SK-N-SH treated with all-trans-retinoic acid at 6 μM for 48 hours (cell line): ENCODE results near the gene AMPH.

ENCODE experiments used
- ATAC-seq: fragments of 200-7000 bp; cut with Tn5 transposase; 3 replicates; pipeline ENCODE4 v1.9.1; 2020; ENCODE audit warnings: mild to moderate bottlenecking, moderate library complexity
- ARNTL ChIP-seq: fragments of 450-650 bp; formaldehyde crosslinking; IDR thresholded peaks from 2 replicates; pipeline ENCODE4 v1.5.0; 2020; ENCODE audit warnings: low read depth, mild to moderate bottlenecking, moderate library complexity, borderline replicate concordance
- BACH2 ChIP-seq: fragments of 250-450 bp; sonication (Bioruptor Pico); IDR thresholded peaks from 2 replicates; pipeline ENCODE4 v1.9.0; 2021; ENCODE audit warnings: mild to moderate bottlenecking, borderline replicate concordance
- CREB5 ChIP-seq: fragments of 250-450 bp; sonication (Bioruptor Pico); IDR thresholded peaks from 2 replicates; pipeline ENCODE4 v1.5.1; 2020; ENCODE audit warnings: low read depth, mild to moderate bottlenecking, moderate library complexity
- CSDC2 ChIP-seq: fragments of 250-450 bp; sonication (Bioruptor Pico); IDR thresholded peaks from 2 replicates; pipeline ENCODE4 v1.5.0; 2020; ENCODE audit warnings: mild to moderate bottlenecking, moderate library complexity
- GLIS3 ChIP-seq: fragments of 250-450 bp; sonication (Bioruptor Pico); IDR thresholded peaks from 2 replicates; pipeline ENCODE4 v1.5.0; 2020; ENCODE audit warnings: mild to moderate bottlenecking, moderate library complexity
- OSR1 ChIP-seq: fragments of 250-450 bp; sonication (Bioruptor Pico); IDR thresholded peaks from 2 replicates; pipeline ENCODE4 v1.8.0; 2022; ENCODE audit warnings: moderate library complexity, mild to moderate bottlenecking, inconsistent platforms
- PATZ1 ChIP-seq: fragments of 250-450 bp; sonication (Bioruptor Pico); IDR thresholded peaks from 2 replicates; pipeline ENCODE4 v1.8.0; 2020; ENCODE audit warnings: mild to moderate bottlenecking, moderate library complexity, borderline replicate concordance
- POU6F1 ChIP-seq: fragments of 250-450 bp; sonication (Bioruptor Pico); IDR thresholded peaks from 2 replicates; pipeline ENCODE4 v1.8.0; 2021; ENCODE audit warnings: low read depth, mild to moderate bottlenecking, moderate library complexity, borderline replicate concordance
- PPARA ChIP-seq: fragments of 250-450 bp; sonication (Bioruptor Pico); IDR thresholded peaks from 2 replicates; pipeline ENCODE4 v1.5.0; 2020; ENCODE audit warnings: mild to moderate bottlenecking, borderline replicate concordance
- RARB ChIP-seq: fragments of 250-450 bp; sonication (Bioruptor Pico); IDR thresholded peaks from 2 replicates; pipeline ENCODE4 v1.8.0; 2021; ENCODE audit warnings: mild to moderate bottlenecking, moderate library complexity
- SNAI2 ChIP-seq: fragments of 250-450 bp; sonication (Bioruptor Pico); IDR thresholded peaks from 2 replicates; pipeline ENCODE4 v1.5.0; 2020; ENCODE audit warnings: mild to moderate bottlenecking, moderate library complexity
- TCF4 ChIP-seq: fragments of 250-450 bp; sonication (Bioruptor Pico); IDR thresholded peaks from 2 replicates; pipeline ENCODE4 v1.8.0; 2021; ENCODE audit warnings: mild to moderate bottlenecking, moderate library complexity, borderline replicate concordance
- TOX ChIP-seq: fragments of 250-450 bp; sonication (Bioruptor Pico); IDR thresholded peaks from 2 replicates; pipeline ENCODE4 v1.8.0; 2021; ENCODE audit warnings: mild to moderate bottlenecking, moderate library complexity, borderline replicate concordance
- TSHZ2 ChIP-seq: fragments of 250-450 bp; sonication (Bioruptor Pico); IDR thresholded peaks from 2 replicates; pipeline ENCODE4 v1.5.0; 2020; ENCODE audit warnings: mild to moderate bottlenecking, moderate library complexity
- ZC3H10 ChIP-seq: fragments of 250-450 bp; sonication (Bioruptor Pico); IDR thresholded peaks from 2 replicates; pipeline ENCODE4 v1.5.1; 2021; ENCODE audit warnings: mild to moderate bottlenecking, moderate library complexity
- ZFP3 ChIP-seq: fragments of 250-450 bp; sonication (Bioruptor Pico); IDR thresholded peaks from 2 replicates; pipeline ENCODE4 v1.5.0; 2020; ENCODE audit warnings: mild to moderate bottlenecking, moderate library complexity
- ZFP30 ChIP-seq: fragments of 450-650 bp; formaldehyde crosslinking; IDR thresholded peaks from 2 replicates; pipeline ENCODE4 v1.5.0; 2022; ENCODE audit warnings: mild to moderate bottlenecking, moderate library complexity
- ZNF70 ChIP-seq: fragments of 450-650 bp; formaldehyde crosslinking; IDR thresholded peaks from 2 replicates; pipeline ENCODE4 v1.5.0; 2020; ENCODE audit warnings: mild to moderate bottlenecking, moderate library complexity
- ZNF8 ChIP-seq: fragments of 450-650 bp; formaldehyde crosslinking; IDR thresholded peaks from 2 replicates; pipeline ENCODE4 v1.5.0; 2020; ENCODE audit warnings: mild to moderate bottlenecking, moderate library complexity

The AMPH gene

GRCh38 chr7:38541440-38541839 is 89.7 kb downstream of the AMPH start:
- ATAC-seq = no peak
- TF ChIP-seq CSDC2 (no peak), CREB5 (CRISPR knock-in tag) (no peak), RARB (CRISPR knock-in tag) (no peak), OSR1 (CRISPR knock-in tag) (no peak), ZC3H10 (CRISPR knock-in tag) (no peak), ZNF70 (CRISPR knock-in tag) (no peak), TSHZ2 (no peak), PATZ1 (CRISPR knock-in tag) (no peak), ARNTL (CRISPR knock-in tag) (no peak)

GRCh38 chr7:38539477-38540081 is 91.6 kb downstream of the AMPH start:
- ATAC-seq = no peak
- no peak for TF ChIP-seq ARNTL (CRISPR knock-in tag)
- TF ChIP-seq ZFP30 (CRISPR knock-in tag) = no peak
- TF ChIP-seq ZFP3 = no peak
- TF ChIP-seq TCF4 = no peak
- TF ChIP-seq TOX (CRISPR knock-in tag) = no peak
- TF ChIP-seq OSR1 (CRISPR knock-in tag) = no peak
- no peak for TF ChIP-seq BACH2 (CRISPR knock-in tag)
- no peak for TF ChIP-seq POU6F1 (CRISPR knock-in tag)
- no peak for TF ChIP-seq TSHZ2
- no peak for TF ChIP-seq CSDC2
- TF ChIP-seq CREB5 (CRISPR knock-in tag) = no peak
- no peak for TF ChIP-seq PPARA (CRISPR knock-in tag)
- TF ChIP-seq ZC3H10 (CRISPR knock-in tag) = no peak
- no peak for TF ChIP-seq SNAI2 (CRISPR knock-in tag)

- ATAC-seq = no peak
- TF ChIP-seq PPARA (CRISPR knock-in tag) (no peak), BACH2 (CRISPR knock-in tag) (no peak), GLIS3 (CRISPR knock-in tag) (no peak), ZNF8 (no peak), RARB (CRISPR knock-in tag) (no peak), ZC3H10 (CRISPR knock-in tag) (no peak), OSR1 (CRISPR knock-in tag) (no peak), PATZ1 (CRISPR knock-in tag) (no peak), TSHZ2 (no peak), TCF4 (no peak)
Measured at GRCh38 chr7:38535073-38535472, 96.1 kb downstream of the AMPH start.
